HepG2 (cell line): ENCODE measurements around the gene PFDN2. TPM values are rescaled to one million over a fixed set of nuclear protein-coding genes. Genes with fewer than 3 reads are reported as not detected.

Experiments used
- ATAC-seq: fragments of 200-7000 bp; cut with Tn5 transposase; 3 replicates; pipeline ENCODE4 v1.9.1; 2020; ENCODE audit warnings: mild to moderate bottlenecking, moderate library complexity
- BruUV-seq: library from RNA; stranded (reverse); fragments of 400-500 nt; replicated peaks from 2 replicates; lab custom pipeline; 2021; lab: Mats Ljungman, UMichigan
- CTCF ChIA-PET: fragments of 300-600 bp; formaldehyde crosslinking; extraction: SDS; loops from one replicate; lab custom pipeline; 2021; ENCODE audit warnings: low total read pairs, inconsistent platforms, low intra/inter-chr PET ratio; lab: Yijun Ruan, JAX
- POLR2A ChIA-PET: fragments of 350-600 bp; sonication (Branson Sonifier 250); formaldehyde crosslinking; loops from one replicate; lab custom pipeline; 2020; ENCODE audit warnings: antibody characterized with exemption, inconsistent platforms; lab: Yijun Ruan, JAX
- DNase-seq: peaks from one replicate; pipeline ENCODE4 v3.0.0-alpha.2; 2015; ENCODE audit warnings: low spot score
- FAIRE-seq: peaks from 3 replicates; lab custom pipeline; 2011; peaks lifted over from hg19 to GRCh38; lab: Jason Lieb, UNC
- H2AFZ ChIP-seq: one replicate; pipeline ENCODE4 v1.6.1; 2011; ENCODE audit warnings: low read length, inconsistent platforms
- H3K27ac ChIP-seq: fragments of 300-600 bp; 3 replicates; pipeline ENCODE4 v1.8.0; 2011; ENCODE audit warnings: mixed run types, mild to moderate bottlenecking, mixed read lengths, low read length, inconsistent platforms; ENCODE audit not compliant: insufficient read depth; ENCODE audit errors: extremely low read length
- H3K27me3 ChIP-seq, 2 experiments: fragments of 200-600 bp in 1 of 2; 2 replicates in 1 of 2; 3 replicates in 1 of 2; pipeline versions ENCODE4 v1.6.0 to v1.8.0; 2011; ENCODE audit warnings: low read length in 2 of 2, mild to moderate bottlenecking in 2 of 2, moderate library complexity in 2 of 2, inconsistent platforms in 1 of 2; ENCODE audit not compliant: insufficient read depth in 2 of 2, control insufficient read depth in 1 of 2
- H3K36me3 ChIP-seq, 2 experiments: fragments of 200-600 bp in 1 of 2; replicated peaks in 1 of 2; 2 replicates in 1 of 2; 3 replicates in 1 of 2; pipeline versions ENCODE4 v1.5.1 to v1.8.0; 2011; ENCODE audit warnings: low read length in 2 of 2, inconsistent platforms in 1 of 2; ENCODE audit not compliant: insufficient read depth in 2 of 2, control insufficient read depth in 1 of 2
- H3K4me1 ChIP-seq: 2 replicates; pipeline ENCODE4 v1.5.1; 2012; ENCODE audit warnings: low read length, inconsistent platforms; ENCODE audit not compliant: insufficient read depth
- H3K4me2 ChIP-seq: 2 replicates; pipeline ENCODE4 v1.6.0; 2011; ENCODE audit warnings: low read depth, low read length, inconsistent platforms
- H3K4me3 ChIP-seq, 3 experiments: fragments of 200-600 bp in 1 of 3; sonication (generic), shearing (Covaris generic) in 1 of 3; replicated peaks in 1 of 3; 2 replicates each; pipeline ENCODE4 v1.5.1; 2011 to 2016; ENCODE audit warnings: low read length in 3 of 3, inconsistent platforms in 2 of 3, low read depth in 2 of 3, mild to moderate bottlenecking in 2 of 3, control low read depth in 1 of 3, mixed read lengths in 1 of 3; ENCODE audit not compliant: insufficient read depth in 1 of 3
- H3K79me2 ChIP-seq: one replicate; pipeline ENCODE4 v1.6.1; 2011; ENCODE audit warnings: low read length, inconsistent platforms; ENCODE audit not compliant: insufficient read depth
- H3K9ac ChIP-seq: 2 replicates; pipeline ENCODE4 v1.6.0; 2011; ENCODE audit warnings: mild to moderate bottlenecking, low read depth, low read length, inconsistent platforms; ENCODE audit not compliant: insufficient read depth
- H3K9me3 ChIP-seq: 2 replicates; pipeline ENCODE4 v1.5.1; 2012; ENCODE audit warnings: mild to moderate bottlenecking, low read length
- H4K20me1 ChIP-seq: 2 replicates; pipeline ENCODE4 v1.6.0; 2011; ENCODE audit warnings: inconsistent platforms, mild to moderate bottlenecking, low read length, moderate library complexity; ENCODE audit not compliant: insufficient read depth
- AHDC1 ChIP-seq: sonication (generic); formaldehyde crosslinking; IDR thresholded peaks from 2 replicates; pipeline ENCODE4 v1.5.1; 2020; ENCODE audit warnings: mild to moderate bottlenecking, missing genetic modification reagents, borderline replicate concordance
- CREBL2 ChIP-seq: sonication (generic); formaldehyde crosslinking; IDR thresholded peaks from 2 replicates; pipeline ENCODE4 v1.8.1; 2023; ENCODE audit warnings: missing genetic modification reagents, mild to moderate bottlenecking, borderline replicate concordance
- DRAP1 ChIP-seq: IDR thresholded peaks from 2 replicates; pipeline ENCODE4 v1.6.1; 2016; ENCODE audit warnings: missing genetic modification reagents, missing compliant biosample characterization
- HOMEZ ChIP-seq: IDR thresholded peaks from 2 replicates; pipeline ENCODE4 v1.6.1; 2016; ENCODE audit warnings: low read depth
- MAFG ChIP-seq: sonication (generic); formaldehyde crosslinking; IDR thresholded peaks from 2 replicates; pipeline ENCODE4 v1.5.1; 2020; ENCODE audit warnings: mild to moderate bottlenecking, missing genetic modification reagents
- MXD3 ChIP-seq: IDR thresholded peaks from 2 replicates; pipeline ENCODE4 v1.6.1; 2016; ENCODE audit warnings: mild to moderate bottlenecking, missing biosample characterization, missing genetic modification reagents
- PRMT3 ChIP-seq: sonication (generic); formaldehyde crosslinking; IDR thresholded peaks from 2 replicates; pipeline ENCODE4 v1.8.1; 2022; ENCODE audit warnings: low read depth, mild to moderate bottlenecking, moderate library complexity, missing genetic modification reagents, borderline replicate concordance
- ZNF619 ChIP-seq: sonication (generic); formaldehyde crosslinking; IDR thresholded peaks from 2 replicates; pipeline ENCODE4 v1.4.0; 2020; ENCODE audit warnings: mild to moderate bottlenecking, missing genetic modification reagents
- ZNF790 ChIP-seq: sonication (generic); formaldehyde crosslinking; IDR thresholded peaks from 2 replicates; pipeline ENCODE4 v1.8.0; 2022; ENCODE audit warnings: missing genetic modification reagents, mild to moderate bottlenecking, borderline replicate concordance
- ZNF891 ChIP-seq: sonication (generic); formaldehyde crosslinking; IDR thresholded peaks from 2 replicates; pipeline ENCODE4 v1.5.0; 2020; ENCODE audit warnings: mild to moderate bottlenecking, missing genetic modification reagents
- WGBS: methylation state at CpG from one replicate; pipeline ENCODE4 v1.1.6; 2017; ENCODE audit warnings: low lambda C conversion rate; 5-methylcytosine and 5-hydroxymethylcytosine counted together
- in situ Hi-C: cut with HindIII; loops from 2 replicates; pipeline ENCODE4 v1.10.0; 2017; ENCODE audit warnings: low pct_unique_long_range_greater_than_20kb; ENCODE audit not compliant: extremely low pct_ligation_motif_present
- intact Hi-C: fragments of 100-400 bp; cut with micrococcal nuclease; formaldehyde crosslinking; loops from one replicate; pipeline ENCODE4 v1.10.0; 2022; ENCODE audit not compliant: unreplicated experiment
- polyA plus RNA-seq, 8 experiments: library from polyadenylated mRNA; depleted of rRNA in 3 of 8; stranded (reverse) in 7 of 8; unstranded in 1 of 8; fragments of >200 nt; fragmentation: Illumina TruSeq in 4 of 8; extraction: Trizol in 4 of 8; gene quantifications; 2 replicates each; pipeline versions ENCODE4 v1.2.1 to v1.2.3, GENCODE V29; 2011 to 2016; ENCODE audit warnings: low read depth in 4 of 8, missing spikeins in 1 of 8, mixed read lengths in 1 of 8; ENCODE audit not compliant: insufficient read depth in 1 of 8
- total RNA-seq, 5 experiments: library from RNA; depleted of rRNA; stranded (reverse); fragments of >200 nt; fragmentation: Illumina TruSeq; extraction: Trizol; gene quantifications; 2 replicates each; pipeline ENCODE4 v1.2.3, GENCODE V29; 2016; ENCODE audit warnings: low read depth in 1 of 5

PFDN2 gene
- total and polyA plus RNA-seq, 2 of the 13 experiments (the other 11 are each of a cell fraction or from before 2014, with no cell fraction given): 62.6 to 63.6 TPM

- intact Hi-C loops (no loop called here), in situ Hi-C loops (loop anchor here (5.0 kb wide), 1 partner anchor 48 kb away; no protein-coding TSS in a partner anchor)
- no peak overlapping the region for H3K27ac ChIP-seq
- ATAC-seq (no peak), DNase-seq (no peak), FAIRE-seq (no peak)
- peaks cover 13% of the 10 kb centered on the region for H3K4me1 ChIP-seq
- POLR2A ChIA-PET: interaction anchor here (1.2 kb wide), 2 partner anchors 17 to 32 kb away, joined by 3 read pairs; partner anchors contain the start of genes DEDD, NIT1 and PFDN2
- CTCF ChIA-PET: no interaction called here
- H3K4me3 ChIP-seq: no peak overlapping the region
- peaks cover 11% of the 10 kb centered on the region for H3K79me2 ChIP-seq
- H4K20me1 ChIP-seq: no peaks in the 10 kb centered on the region
- no peaks in the 10 kb centered on the region for H3K9me3 ChIP-seq
- peaks cover 6 to 23% of the 10 kb centered on the region in 2 experiments for H3K36me3 ChIP-seq
- 96% methylated on average over 2 of the region's 2 CpGs for WGBS
- BruUV-seq: no TSS peak
- no peaks in the 10 kb centered on the region for H3K27me3 ChIP-seq
- no peak overlapping the region for H3K9ac ChIP-seq
- no peak overlapping the region for H2AFZ ChIP-seq
- H3K4me2 ChIP-seq: no peak overlapping the region
- TF ChIP-seq ZNF790: no peak
- TF ChIP-seq MAFG (CRISPR knock-in tag): no peak
- no peak for TF ChIP-seq ZNF891
- no peak for TF ChIP-seq CREBL2 (CRISPR knock-in tag)
- TF ChIP-seq MXD3 (CRISPR knock-in tag): no peak
- TF ChIP-seq HOMEZ (CRISPR knock-in tag): no peak
- no peak for TF ChIP-seq AHDC1 (CRISPR knock-in tag)
- TF ChIP-seq DRAP1 (CRISPR knock-in tag): no peak
- TF ChIP-seq PRMT3: no peak
- no peak for TF ChIP-seq ZNF619
Observed at GRCh38 chr1:161100556-161100955, 17.3 kb downstream of the PFDN2 start.
